ENCODE results near the gene USP21.

The USP21 gene

DNA sequence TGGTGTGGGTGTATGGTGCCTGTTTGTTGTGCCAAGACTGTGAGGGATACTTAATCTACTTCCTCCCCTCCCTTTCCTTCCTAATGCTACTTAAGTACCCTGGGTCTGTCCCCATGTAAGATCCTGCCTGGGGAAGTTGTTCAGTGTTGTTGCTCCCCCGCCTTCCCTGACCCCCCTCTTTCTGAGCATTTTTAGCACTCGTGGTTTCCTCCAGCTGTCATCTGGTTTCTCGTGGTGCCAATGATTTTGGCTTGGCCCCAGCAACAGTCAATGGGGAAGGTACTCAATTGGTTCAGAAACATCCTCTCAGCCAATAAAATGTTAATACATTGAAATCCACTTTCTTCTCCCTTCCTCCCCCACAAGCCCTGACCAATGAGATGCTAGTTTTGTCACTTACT, 26.0 kb downstream of the USP21 start:
- no peak overlapping the region for H3K4me3 ChIP-seq (ENCODE audit: low read length)
- peak; percentile 93 for DNase-seq (ENCODE audit: low read depth, low spot score)

GRCh38 chr1:161185732-161186311, 26.5 kb downstream of the USP21 start:
- no peak for DNase-seq (ENCODE audit: low read depth, low spot score)
- no peak overlapping the region for H3K4me3 ChIP-seq (ENCODE audit: low read length)

DNA sequence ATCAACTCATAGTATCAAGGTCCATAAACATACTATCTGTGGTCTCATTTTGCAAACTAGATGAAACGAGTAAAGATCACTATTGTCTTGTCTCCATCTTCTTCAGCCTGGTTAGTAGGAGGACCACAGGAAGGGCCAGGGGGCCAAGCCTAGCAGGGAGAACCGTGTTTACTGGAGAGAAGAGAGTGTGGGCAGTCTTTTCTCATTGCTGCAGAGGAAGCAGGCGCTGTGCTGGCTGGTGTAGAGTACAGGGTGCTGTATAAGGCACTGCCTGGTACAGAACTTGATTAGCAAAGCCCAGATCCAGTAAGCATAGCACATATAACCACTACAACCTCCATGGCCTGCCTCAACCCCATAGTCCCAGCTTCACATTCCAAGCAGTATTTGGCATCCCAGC, 28.0 kb downstream of the USP21 start:
- DNase-seq (ENCODE audit: low read depth, low spot score), result no peak
- H3K4me3 ChIP-seq (ENCODE audit: low read length), result no peak overlapping the region

DNA sequence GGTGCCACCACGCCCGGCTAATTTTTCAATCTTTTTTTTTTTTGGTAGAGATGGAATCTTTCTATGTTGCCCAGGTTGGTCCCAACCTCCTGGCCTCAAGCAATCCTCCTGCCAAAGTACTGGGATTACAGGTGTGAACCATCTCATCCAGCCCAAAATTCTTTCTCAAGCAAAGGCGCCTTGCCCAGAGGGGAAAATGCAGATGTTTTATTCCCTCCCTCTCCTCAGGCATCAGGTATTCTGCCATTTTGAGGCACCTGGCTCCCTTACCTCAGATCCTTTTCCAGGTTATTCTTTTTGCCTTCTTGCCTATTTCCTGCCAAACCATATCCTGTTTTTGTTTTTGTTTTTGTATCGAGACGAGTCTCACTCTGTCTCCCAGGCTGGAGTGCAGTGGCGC, 29.1 kb downstream of the USP21 start:
- H3K4me3 ChIP-seq (ENCODE audit: low read length), result no peak overlapping the region
- no peak for DNase-seq (ENCODE audit: low read depth, low spot score)

- no peak overlapping the region for H3K4me3 ChIP-seq (ENCODE audit: low read length)
- no peak for DNase-seq (ENCODE audit: low read depth, low spot score)
Measured at GRCh38 chr1:161189036-161189435, 29.7 kb downstream of the USP21 start.

DNA sequence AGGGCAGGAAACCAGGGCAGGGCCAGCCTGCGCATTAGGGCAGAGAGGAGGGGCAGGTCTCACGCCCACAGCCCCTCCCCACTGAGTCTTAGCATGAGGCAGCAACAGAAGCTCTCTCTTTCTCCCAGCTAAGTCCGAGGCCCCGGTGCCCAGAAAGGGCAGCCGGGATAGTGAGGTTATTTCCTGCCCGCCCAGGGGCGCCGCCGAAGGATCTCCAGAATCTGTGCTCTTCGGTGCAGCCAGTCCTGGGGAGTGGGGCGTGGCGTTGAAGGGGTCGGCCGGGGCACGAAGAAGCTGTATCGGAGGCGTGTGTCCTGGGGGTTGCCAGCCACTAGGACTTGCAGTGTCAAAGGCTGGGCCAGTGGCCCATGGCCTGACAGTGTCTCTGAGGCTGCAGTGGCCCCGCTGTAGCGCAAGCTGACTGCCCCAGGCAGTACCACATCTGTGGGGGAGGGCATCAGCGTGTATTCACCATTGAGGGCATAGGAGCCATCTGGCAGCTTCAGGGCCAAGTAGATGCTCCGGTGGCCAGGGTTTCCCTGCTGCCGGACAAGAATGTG, 31.7 kb downstream of the USP21 start:
- no peak for DNase-seq (ENCODE audit: low read depth, low spot score)
- H3K4me3 ChIP-seq (ENCODE audit: low read length), result no peak overlapping the region

- H3K4me3 ChIP-seq (ENCODE audit: low read length), result no peak overlapping the region
- no peak for DNase-seq (ENCODE audit: low read depth, low spot score)
Measured at GRCh38 chr1:161191971-161192370, 32.7 kb downstream of the USP21 start.

DNA sequence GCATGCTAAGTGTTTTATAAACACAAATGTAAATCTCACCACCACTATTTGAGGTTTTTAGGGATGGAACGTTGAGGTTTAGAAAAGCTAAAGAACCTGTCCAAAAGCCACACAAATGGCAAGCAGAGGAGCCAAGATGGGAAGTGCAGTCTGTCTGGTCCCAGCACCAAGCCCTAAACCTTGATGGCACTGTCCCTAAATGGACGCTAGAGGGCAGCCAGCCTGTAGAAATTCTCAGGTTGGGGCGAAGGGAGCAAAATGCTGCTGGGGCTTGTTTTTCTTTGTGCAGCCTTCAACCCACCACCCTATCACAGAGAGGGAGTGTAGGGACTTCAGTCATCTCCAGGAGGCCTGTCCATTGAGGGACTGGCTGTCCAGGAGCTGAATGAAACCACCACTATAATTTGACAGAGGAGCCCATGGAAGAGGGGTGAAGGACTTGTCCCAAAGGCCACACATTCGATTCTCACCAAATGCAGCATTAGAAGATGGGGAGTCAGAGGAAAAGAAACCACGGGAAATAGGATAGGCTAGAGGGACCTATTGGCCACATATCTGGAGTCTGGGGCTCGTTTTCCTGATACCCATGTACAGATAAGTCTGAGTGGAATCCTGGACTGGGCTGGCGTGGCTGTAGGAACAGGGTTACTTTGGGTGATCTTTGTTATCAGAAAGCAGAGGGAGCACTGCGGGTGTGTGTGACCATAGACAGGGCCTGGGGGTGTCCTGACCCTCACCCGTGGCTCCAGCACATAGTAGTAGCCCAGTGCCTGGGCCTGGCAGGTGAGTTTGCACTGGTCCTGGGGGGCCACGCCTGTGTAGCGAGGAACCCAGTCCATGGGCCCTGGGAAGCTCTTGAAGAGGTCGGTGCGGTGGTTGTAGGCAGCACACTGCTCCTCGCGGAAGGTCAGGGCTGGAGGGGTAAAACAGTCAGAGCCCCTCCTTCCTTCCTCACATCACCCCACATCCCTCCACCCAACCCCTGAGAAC, 33.5 kb downstream of the USP21 start:
- no peak overlapping the region for H3K4me3 ChIP-seq (ENCODE audit: low read length)
- peak; percentile 67 for DNase-seq (ENCODE audit: low read depth, low spot score)

DNA sequence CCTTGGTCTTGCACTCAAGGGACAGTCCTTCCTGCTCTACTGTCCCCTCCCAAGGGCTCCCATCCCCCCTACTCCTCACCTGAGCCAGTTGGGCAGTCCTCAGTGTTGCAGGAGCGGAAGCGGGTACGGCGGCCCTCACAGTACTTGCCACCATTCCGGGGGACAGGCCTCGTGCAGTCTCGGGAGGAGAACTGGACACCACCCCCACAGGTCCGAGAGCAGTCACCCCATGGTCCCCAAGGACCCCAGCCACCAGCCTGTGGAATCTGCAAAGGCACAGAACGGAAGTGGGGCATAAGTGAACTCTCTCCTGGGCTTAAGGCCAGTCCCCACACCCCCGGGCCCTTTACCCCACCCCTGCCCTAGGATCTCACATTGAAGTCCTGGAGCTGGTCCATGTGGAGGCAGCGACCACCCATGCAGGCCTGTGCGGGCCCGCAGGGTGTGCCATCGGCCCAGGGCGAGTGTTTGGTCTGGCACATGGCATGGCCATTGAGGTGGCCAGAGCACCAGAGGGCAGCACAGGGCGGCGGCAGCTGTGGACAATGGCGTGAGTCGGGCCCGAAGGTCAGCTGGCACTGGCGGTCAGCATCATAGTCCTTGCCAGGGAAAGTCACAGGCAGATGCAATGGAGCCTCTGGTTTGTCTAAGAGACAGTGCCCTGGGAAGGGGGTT, 34.4 kb downstream of the USP21 start:
- DNase-seq (ENCODE audit: low read depth, low spot score), result no peak
- no peak overlapping the region for H3K4me3 ChIP-seq (ENCODE audit: low read length)

DNA sequence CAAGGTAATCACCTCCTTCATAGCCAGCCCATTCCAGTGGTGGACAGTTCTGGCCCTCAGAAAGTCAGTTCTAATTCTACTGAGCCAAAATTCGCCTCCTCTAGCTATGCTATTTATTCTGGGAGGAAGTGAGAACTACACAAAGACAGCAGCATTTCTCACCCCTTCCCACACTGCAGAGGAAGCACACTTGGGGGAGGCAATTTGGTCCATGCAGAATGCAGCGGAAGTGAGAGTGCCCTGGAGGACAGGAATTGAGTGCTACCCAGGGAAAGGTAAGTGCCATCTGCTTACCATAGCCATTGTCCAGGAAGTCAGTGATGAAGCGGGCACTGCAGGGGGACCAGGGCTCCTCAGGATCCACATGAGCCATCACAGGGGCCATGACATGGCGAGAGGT, 35.9 kb downstream of the USP21 start:
- DNase-seq (ENCODE audit: low read depth, low spot score), result no peak

GRCh38 chr1:161196111-161196510, 36.8 kb downstream of the USP21 start:
- H3K4me3 ChIP-seq (ENCODE audit: low read length), result no peak overlapping the region
- no peak for DNase-seq (ENCODE audit: low read depth, low spot score)

More for the DNA sequence above, 35.9 kb downstream of the USP21 start:
- H3K4me3 ChIP-seq (ENCODE audit: low read length), result no peak overlapping the region

DNA sequence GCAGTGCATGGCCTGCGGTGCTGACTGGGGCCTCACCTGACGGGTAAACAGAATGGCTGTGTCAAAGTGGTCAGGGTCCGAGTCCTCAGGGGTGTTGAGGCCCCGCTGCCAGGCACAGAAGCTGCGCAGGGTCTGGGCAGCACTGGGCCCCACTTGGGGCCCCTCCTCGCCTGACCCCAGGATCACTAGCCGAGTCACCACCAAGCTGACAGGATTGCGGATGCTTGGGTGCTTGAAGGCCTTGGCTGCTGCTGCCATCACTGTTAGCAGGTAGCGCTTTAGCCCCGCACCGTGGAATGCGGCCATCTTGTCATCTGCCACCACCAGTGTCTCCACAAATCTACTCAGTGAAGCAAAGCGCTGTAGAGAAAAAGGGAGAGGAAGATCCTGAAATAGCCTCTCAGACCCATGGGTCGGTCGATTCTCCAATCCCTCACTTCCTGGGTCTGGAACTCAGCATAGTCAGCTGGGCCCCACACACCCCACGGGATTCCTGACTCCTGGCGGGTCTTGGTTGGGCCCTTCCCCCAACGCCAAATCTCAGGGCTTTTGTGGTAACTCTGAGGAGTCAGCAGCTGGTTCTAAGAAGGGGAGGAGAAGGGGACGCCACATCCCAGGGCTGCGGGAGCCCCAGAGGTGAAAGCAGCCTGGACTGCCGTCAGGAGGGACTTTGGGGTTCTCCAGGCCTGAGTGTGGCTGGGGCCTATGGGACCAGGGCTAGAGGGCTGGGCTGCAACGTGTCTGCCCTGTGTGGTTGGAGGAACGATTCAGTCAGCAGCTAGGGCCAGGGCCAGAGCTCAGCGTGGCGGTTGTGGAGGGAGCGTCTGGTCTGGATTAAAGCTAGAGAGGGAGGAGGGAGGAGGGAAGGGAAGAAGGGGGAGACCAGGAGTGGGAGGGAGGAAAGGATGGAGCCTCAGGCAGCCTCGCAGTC, 37.5 kb downstream of the USP21 start:
- no peak overlapping the region for H3K4me3 ChIP-seq (ENCODE audit: low read length)
- DNase-seq (ENCODE audit: low read depth, low spot score), result no peak

DNA sequence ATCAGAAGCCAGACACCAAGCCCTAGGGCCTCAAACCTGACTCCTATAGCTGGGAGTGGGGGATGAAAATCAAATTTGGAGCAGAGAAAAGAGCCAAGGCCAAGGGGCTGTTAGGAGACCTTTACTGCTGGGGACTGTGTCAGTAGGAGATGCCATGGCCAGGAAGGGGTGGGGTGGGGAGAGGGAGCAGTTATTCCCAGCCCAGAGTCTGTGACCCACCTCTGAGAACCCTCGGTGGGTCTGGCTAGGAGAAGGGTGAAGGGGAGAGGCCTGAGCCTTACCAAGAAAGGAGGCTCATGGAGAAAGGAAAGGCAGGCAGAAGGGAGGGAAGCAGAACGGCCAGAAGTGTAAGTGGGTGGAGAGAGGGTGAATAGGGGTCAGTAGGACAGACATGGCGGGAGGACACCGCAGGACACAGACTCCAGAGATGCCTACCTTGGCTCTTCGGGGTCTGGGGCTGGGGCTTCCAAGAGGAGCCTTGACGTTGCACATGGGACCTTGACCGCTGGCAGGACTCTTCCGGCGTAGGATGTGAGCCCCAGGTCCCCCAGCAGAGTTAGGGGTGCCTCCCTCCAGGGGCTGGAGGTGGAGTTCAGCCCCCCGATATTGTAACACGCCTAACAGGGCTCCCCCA, 38.4 kb downstream of the USP21 start:
- no peak for DNase-seq (ENCODE audit: low read depth, low spot score)
- no peak overlapping the region for H3K4me3 ChIP-seq (ENCODE audit: low read length)

- no peak for DNase-seq (ENCODE audit: low read depth, low spot score)
- H3K4me3 ChIP-seq (ENCODE audit: low read length), result no peak overlapping the region
Measured at GRCh38 chr1:161198194-161198896, 39.0 kb downstream of the USP21 start.

DNA sequence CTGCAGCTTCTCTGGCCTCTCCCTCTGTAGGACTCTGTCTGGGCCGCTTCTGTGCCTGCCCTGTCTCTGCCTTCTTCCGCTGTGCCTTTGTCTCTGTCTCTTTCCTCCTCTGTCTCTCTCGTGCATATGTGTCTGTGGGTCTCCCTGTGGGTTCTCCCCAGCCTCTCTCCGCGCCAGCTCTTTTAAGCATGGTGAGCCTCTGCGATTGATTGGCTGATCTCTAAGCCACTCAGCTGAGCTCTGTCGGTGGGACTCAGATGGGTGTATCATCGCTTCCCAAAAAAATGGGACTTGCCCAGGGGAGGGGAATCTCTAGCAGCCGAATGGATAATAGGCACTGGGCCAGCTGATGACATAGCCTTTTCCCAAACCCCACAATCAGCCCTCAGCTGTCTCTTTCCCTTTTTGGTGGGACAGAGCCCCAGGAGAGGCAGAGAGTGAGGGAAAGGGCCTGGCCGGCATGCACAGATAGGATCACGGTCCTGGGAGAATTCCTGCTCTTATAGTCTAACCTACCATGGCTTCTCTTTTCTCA, 39.7 kb downstream of the USP21 start, which contains the start of gene ADAMTS4:
Gene ADAMTS4, minus strand, starts transcription at position 158 of the 535 bp plus-strand sequence. CDS start 427 bp downstream, outside the sequence.
- DNase-seq (ENCODE audit: low read depth, low spot score), result no peak
- no peak within 1 kb of the TSS for H3K4me3 ChIP-seq (ENCODE audit: low read length)

- DNase-seq (ENCODE audit: low read depth, low spot score), result no peak
- no peak overlapping the region for H3K4me3 ChIP-seq (ENCODE audit: low read length)
Measured at GRCh38 chr1:161199506-161200139, 40.3 kb downstream of the USP21 start.
